KG1 (cell line): ENCODE data around the gene KIAA1671.

Experiments
- DNase-seq: peaks from one replicate; lab custom pipeline; 2025; lab: John Stamatoyannopoulos, UW

The KIAA1671 gene

GRCh38 chr22:24981656-24982055, 29.1 kb downstream of the KIAA1671 start:
- DNase-seq: no peak

GRCh38 chr22:24982301-24983056, 30.0 kb downstream of the KIAA1671 start:
- DNase-seq: no peak

DNA sequence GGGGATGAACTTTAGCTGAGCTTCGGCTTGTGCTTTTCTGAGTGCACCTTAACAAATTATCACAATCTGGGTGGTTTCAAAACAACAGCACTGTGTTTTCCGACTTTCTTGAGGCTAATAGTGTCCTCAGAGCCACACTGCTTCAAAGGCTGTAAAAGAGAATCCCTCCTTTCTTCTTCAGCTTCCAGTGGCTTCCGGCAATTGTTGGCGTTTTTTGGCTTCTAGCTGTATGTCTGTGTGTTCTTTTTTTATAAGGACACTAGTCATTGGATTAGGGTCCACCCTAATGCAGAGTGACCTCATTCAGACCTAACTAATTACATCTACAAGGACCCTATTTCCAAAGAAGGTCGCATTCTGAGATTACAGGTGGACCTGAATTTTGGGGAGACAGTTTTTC, 30.6 kb downstream of the KIAA1671 start:
- DNase-seq: no peak

GRCh38 chr22:24984122-24984521, 31.6 kb downstream of the KIAA1671 start:
- no peak for DNase-seq

GRCh38 chr22:24985826-24986214, 33.3 kb downstream of the KIAA1671 start:
- DNase-seq: peak; percentile 30

DNA sequence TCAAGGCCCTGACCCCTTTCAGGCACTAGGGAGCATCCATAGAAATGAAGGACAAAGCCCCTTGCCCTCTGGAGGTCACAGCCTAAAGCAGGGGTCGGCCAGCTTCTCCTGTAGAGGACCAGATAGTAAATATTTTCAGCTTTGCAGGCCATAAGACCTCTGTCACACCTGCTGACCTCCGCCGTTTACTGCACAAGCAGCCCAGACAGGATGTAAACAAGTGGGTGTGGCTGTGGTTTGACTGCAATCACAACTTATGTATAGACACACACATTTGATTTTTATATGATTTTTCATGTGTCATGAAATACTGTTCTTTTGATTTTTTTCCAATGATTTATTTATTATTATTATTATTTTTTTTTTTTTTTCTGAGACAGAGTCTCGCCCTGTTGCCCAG, 34.3 kb downstream of the KIAA1671 start:
- DNase-seq: no peak

DNA sequence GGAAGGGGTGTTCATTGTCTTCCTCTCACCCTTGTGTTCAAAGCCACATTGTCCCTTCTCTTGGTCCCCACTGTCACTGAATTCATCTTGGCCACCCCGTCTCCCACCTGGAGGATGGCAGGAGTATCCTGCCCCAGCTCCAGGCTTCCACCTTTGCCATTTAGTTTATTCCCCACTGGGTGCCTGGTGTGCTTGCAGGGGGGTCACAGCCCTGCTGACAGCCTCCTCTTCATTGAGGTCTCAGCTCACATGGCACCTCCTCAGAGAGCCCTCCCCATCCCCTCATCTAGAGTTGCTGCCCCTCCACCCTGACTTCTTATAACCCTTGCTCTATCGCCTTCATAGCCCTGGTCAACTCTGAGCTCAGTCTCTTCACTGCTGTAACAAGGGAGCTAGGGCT, 36.6 kb downstream of the KIAA1671 start:
- no peak for DNase-seq

GRCh38 chr22:24989541-24989951, 37.0 kb downstream of the KIAA1671 start:
- DNase-seq: no peak

- no peak for DNase-seq
Measured at GRCh38 chr22:24990344-24990905, 37.9 kb downstream of the KIAA1671 start.

DNA sequence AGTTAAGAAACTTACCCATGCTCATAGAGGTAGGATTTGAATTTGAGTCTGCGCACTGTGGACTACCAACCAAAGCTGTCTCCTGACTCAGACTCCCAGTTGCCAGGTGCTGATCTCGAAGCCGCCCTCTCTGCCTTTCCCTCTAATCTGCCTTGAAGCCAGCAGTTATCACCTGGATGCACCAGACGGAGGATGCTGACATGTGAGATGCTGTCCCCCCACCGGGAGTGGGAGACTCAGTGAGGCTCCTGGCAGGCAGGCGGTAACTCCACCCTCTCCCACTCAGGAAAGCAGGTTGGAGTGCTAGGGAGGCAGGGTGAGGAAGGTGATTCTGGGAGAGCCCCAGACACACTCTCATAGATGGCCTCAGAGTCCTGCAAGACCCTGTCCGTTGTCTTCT, 40.4 kb downstream of the KIAA1671 start:
- no peak for DNase-seq

DNA sequence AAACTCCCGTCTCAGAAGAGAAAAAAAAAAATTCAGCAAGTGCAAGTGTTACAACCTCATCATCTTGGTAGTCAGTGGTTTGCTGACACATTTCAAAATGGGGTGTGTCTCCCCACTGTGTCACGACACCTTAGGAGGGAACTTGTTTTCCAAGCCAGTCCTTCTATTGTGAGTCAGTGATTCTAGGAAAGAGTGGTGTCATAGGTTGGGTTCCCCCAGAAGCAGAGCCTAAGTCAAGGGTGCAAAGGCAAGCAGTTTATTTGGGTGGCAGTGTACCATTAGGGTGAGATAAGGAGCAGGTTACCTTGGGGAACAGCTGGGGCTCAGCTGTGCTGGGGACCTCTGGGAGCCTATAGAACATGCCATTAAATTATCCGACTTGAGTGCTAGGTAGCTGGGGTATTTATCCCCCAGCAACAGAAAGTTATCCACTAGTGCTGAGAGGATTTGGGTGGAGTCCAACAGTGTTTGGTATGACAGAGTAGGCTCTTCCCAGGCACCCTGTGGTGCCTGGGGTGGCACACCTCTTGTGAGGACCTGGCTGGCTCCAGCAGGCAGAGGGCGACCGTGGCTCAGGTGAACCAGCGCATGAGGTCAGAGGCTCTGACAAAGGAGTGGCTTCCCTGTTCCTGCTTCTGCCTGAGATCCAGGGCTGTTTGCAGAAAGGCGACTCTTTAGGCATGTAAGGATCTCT, 41.7 kb downstream of the KIAA1671 start:
- DNase-seq: no peak

GRCh38 chr22:24995649-24996180, 43.2 kb downstream of the KIAA1671 start:
- no peak for DNase-seq

DNA sequence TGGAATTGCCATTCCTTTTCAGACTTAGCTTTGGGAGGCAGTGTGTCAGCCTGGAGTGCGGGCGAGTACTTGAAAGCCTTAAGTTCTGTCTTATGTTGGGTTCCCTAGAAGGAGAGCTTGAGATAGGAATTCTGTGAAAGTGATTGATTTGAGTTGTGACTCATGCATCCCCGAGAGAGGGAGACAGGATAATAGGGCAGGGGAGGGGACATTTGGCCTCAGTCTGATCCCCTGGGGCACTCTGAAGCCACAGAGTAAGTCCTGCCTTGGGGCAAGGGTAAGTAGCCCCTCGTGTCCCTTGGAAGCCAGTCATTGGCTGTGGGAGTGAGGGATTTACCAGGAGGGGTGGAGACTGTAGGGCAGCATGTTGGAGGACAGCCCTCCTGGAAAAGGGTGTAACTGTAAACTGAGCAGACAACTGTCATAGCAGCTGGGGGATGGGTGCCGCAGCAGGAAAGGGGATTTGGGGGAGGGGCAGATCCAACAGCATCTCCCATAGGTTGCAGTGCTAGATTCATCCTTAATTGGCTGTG, 44.0 kb downstream of the KIAA1671 start:
- DNase-seq: no peak

DNA sequence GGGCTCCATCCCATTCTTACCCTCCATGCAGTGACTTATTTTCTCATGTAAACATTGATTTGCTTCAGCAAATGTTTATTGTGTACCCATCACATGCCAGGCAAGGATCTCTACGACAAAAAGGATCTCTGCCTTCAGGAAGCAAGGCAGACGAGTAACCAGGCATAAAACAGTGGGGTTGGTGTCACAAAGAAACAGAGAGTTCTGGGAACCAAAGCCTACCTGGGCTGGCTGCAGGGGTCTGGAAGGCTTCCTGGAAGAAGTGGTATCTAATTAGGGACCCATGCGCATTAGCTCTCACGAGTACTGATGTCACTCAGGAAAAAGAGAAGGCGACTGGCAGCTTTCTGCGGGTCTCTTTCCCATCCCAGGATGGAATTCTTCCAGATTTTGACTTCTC, 44.5 kb downstream of the KIAA1671 start:
- no peak for DNase-seq

- DNase-seq: no peak
Measured at GRCh38 chr22:25000686-25001085, 48.2 kb downstream of the KIAA1671 start.

DNA sequence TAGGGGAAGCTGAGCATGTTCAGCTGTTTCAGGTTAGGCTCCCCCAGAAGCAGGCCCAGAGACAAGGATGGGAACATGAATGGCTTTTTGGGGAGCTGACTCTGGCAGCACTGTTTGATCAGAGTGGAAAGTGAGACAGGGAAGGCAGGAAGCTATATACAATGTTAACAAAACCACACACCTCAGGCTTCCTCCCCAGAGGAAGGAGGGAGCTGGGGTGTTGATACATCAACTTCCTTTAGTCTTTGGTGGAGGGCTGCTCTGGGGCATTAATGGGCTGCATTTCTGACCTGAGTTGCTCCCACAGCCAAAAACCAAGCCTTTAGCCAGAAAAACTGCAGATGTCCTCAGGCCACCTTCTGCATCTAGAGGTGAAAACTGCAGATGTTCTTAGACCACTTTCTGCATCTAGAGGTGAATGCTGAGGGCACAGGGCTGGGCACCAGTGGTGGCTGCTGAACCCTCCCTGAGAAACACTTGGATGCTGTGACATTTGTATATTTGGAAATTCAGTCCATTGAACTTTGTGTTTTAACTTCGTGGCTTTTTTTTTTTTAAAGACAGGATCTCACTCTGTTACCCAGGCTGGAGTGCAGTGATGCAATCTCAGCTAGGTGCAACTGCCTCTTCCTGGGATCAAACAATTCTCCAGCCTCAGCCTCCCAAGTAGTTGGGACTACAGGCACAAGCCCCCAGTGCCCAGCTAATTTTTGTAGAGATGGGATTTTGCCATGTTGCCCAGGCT, 49.9 kb downstream of the KIAA1671 start:
- DNase-seq: no peak

DNA sequence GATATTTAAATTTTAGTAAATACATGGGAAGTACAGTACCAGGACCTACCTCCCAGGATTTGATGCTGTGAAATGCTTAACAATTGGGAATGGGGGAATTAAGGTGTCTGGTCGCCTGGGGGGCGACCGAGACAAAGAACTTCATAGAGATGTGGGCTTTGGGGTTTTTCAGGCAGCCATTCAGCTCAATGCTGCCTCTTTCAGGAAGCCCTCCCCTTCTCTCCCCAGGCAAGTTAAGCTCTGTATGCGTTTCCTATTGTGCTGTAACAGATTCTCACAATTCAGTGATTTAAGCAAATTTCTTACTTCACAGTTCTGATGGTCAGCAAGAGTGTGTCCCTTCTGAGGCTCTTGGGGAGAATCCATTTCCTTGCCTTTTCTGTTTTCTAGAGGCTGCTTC, 53.8 kb downstream of the KIAA1671 start:
- DNase-seq: no peak

DNA sequence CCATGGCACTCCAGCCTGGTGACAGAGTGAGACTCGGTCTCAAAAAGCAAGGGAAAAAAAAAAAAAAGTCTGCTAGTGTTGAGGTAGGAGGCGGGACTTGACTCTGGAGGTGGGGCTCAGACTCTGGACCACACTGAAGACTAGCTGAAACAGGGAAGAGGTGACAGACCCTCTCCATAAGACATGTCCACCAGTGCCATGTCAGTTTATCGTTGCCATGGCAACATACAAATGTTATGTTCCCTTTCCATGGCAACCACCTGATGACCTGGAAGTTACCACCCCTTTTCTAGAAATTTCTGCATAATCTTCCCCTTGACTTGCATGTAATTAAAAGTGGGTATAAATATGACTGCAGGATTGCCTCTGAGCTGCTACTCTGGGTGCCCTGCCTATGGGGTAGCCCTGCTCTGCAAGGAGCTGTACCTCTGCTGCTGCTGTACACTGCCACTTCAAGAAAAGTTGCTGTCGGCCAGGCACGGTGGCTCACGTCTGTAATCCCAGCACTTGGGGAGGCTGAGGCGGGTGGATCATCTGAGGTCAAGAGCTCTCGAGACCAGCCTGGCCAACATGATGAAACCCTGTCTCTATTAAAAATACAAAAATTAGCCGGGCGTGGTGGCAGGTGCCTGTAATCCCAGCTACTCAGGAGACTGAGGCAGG, 55.1 kb downstream of the KIAA1671 start:
- no peak for DNase-seq

DNA sequence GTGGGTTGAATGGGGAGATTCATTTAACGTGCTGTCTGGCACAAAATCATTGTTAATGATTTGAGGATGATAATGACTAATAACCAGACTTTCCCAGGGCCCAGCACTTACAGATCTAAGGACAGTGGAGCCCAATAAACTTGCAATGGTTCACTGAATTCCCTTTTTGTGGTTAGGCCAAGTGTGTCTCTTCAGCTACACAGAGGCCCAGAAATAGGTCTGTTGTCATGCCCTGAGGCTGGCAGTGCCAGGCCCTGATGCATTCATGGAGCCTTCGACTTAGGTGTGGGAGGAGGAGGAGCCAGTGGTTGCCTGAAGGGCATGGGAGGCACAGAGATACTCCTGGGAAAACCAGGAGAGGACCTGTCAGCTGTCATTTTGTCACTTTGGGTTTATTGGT, 56.1 kb downstream of the KIAA1671 start:
- DNase-seq: no peak

DNA sequence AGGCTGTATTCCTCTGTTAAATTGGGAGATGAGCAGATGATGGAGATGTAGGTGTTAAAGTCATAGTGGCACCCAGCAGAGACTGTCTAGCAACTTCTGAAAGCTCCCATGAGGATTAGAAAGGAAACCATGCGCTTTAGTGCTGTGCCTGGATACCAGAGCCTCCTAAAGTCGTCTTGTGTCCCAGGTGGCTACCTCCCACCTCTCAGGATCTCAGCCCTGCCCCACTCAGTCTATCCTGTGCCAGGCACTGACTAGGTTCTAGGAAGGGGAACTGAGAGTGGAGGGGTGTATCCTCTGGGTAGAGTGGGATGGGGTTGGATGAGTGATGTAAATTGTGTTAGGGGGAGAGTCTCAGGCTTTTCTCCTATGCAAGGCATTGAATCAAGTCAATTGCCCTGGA, 60.2 kb downstream of the KIAA1671 start:
- DNase-seq: no peak

- no peak for DNase-seq
Measured at GRCh38 chr22:25013607-25014006, 61.1 kb downstream of the KIAA1671 start.
